H1 (cell line): ENCODE data around the gene IKZF1. TPM values are rescaled to one million over a fixed set of nuclear protein-coding genes. Genes with fewer than 3 reads are reported as not detected.

Source experiments
- CTCF ChIA-PET: fragments of 300-600 bp; sonication (Branson Sonifier 250); formaldehyde crosslinking; loops from one replicate; lab custom pipeline; 2021; ENCODE audit not compliant: partially characterized antibody; lab: Charles Lee
- POLR2A ChIA-PET: fragments of 300-600 bp; sonication (Branson Sonifier 250); formaldehyde crosslinking; loops from one replicate; lab custom pipeline; 2021; ENCODE audit warnings: inconsistent platforms; ENCODE audit not compliant: partially characterized antibody; lab: Charles Lee
- DNase-seq, 2 experiments: peaks; one replicate each; pipeline versions ENCODE4 v3.0.0 to v3.0.0-alpha.2; 2010 to 2022; ENCODE audit warnings: low spot score in 2 of 2, low read depth in 1 of 2, mixed read lengths in 1 of 2
- FAIRE-seq: peaks from 2 replicates; lab custom pipeline; 2011; peaks lifted over from hg19 to GRCh38; lab: Jason Lieb, UNC
- H2AFZ ChIP-seq: 2 replicates; pipeline ENCODE4 v1.8.1; 2012; ENCODE audit warnings: low read length, inconsistent platforms
- H2AK5ac ChIP-seq: 2 replicates; pipeline ENCODE4 v1.6.1; 2013; ENCODE audit warnings: low read depth, low read length
- H2BK120ac ChIP-seq: replicated peaks from 2 replicates; pipeline ENCODE3; 2013; ENCODE audit warnings: low read depth, low read length, inconsistent platforms
- H2BK12ac ChIP-seq: 2 replicates; pipeline ENCODE4 v1.6.1; 2013; ENCODE audit warnings: low read depth, low read length
- H2BK15ac ChIP-seq: 2 replicates; pipeline ENCODE4 v1.6.1; 2013; ENCODE audit warnings: low read length
- H2BK20ac ChIP-seq: 2 replicates; pipeline ENCODE4 v1.6.1; 2013; ENCODE audit warnings: low read length
- H2BK5ac ChIP-seq: 2 replicates; pipeline ENCODE4 v1.6.1; 2013; ENCODE audit warnings: low read depth, low read length
- H3K14ac ChIP-seq: 2 replicates; pipeline ENCODE4 v1.6.1; 2013; ENCODE audit warnings: inconsistent platforms; ENCODE audit not compliant: insufficient read length
- H3K18ac ChIP-seq: 2 replicates; pipeline ENCODE4 v1.6.1; 2013; ENCODE audit warnings: low read length; ENCODE audit errors: extremely low read depth
- H3K23ac ChIP-seq: 2 replicates; pipeline ENCODE4 v1.6.1; 2013; ENCODE audit warnings: inconsistent platforms; ENCODE audit not compliant: insufficient read length
- H3K23me2 ChIP-seq: 2 replicates; pipeline ENCODE4 v1.6.1; 2013; ENCODE audit warnings: low read depth, low read length
- H3K27ac ChIP-seq: 2 replicates; pipeline ENCODE4 v1.6.1; 2011; ENCODE audit warnings: low read depth, low read length, inconsistent platforms
- H3K27me3 ChIP-seq, 4 experiments: replicated peaks in 1 of 4; 1 replicate in 1 of 4; 2 replicates in 3 of 4; pipeline versions ENCODE4 v1.6.1 to v1.8.1; 2011 to 2013; ENCODE audit warnings: low read length in 3 of 4, mild to moderate bottlenecking in 3 of 4, inconsistent platforms in 2 of 4, mixed read lengths in 2 of 4, moderate library complexity in 1 of 4; ENCODE audit not compliant: control insufficient read depth in 3 of 4, insufficient read depth in 3 of 4; ENCODE audit errors: extremely low read depth in 1 of 4
- H3K36me3 ChIP-seq, 4 experiments: 2 replicates each; pipeline versions ENCODE4 v1.6.1 to v1.8.1; 2011 to 2013; ENCODE audit warnings: mild to moderate bottlenecking in 4 of 4, low read length in 3 of 4, moderate library complexity in 2 of 4, control low read depth in 1 of 4, inconsistent platforms in 1 of 4; ENCODE audit not compliant: insufficient read depth in 4 of 4, control insufficient read depth in 2 of 4
- H3K4ac ChIP-seq: replicated peaks from 2 replicates; pipeline ENCODE3; 2013; ENCODE audit warnings: low read length, low read depth, mixed read lengths, inconsistent platforms; ENCODE audit not compliant: insufficient read length
- H3K4me1 ChIP-seq, 4 experiments: replicated peaks in 1 of 4; 1 replicate in 1 of 4; 2 replicates in 3 of 4; pipeline versions ENCODE4 v1.6.1 to v1.8.1; 2011 to 2013; ENCODE audit warnings: low read length in 3 of 4, inconsistent platforms in 2 of 4, mixed read lengths in 1 of 4; ENCODE audit not compliant: insufficient read depth in 4 of 4, control insufficient read depth in 3 of 4
- H3K4me2 ChIP-seq, 2 experiments: 2 replicates each; pipeline versions ENCODE4 v1.6.1 to v1.8.1; 2011 to 2013; ENCODE audit warnings: low read depth in 2 of 2, low read length in 2 of 2, control low read depth in 1 of 2, inconsistent platforms in 1 of 2, mild to moderate bottlenecking in 1 of 2; ENCODE audit not compliant: insufficient read depth in 1 of 2
- H3K4me3 ChIP-seq, 4 experiments: fragments of 200-600, 300-600 bp in 1 of 4; sonication (generic), shearing (Covaris generic), sonication (Bioruptor Twin) in 1 of 4; 2 replicates each; pipeline versions ENCODE4 v1.5.1 to v1.8.1; 2011 to 2016; ENCODE audit warnings: low read length in 4 of 4, low read depth in 3 of 4, control low read depth in 2 of 4, inconsistent platforms in 2 of 4, mild to moderate bottlenecking in 2 of 4, mixed read lengths in 1 of 4, moderate library complexity in 1 of 4; ENCODE audit not compliant: insufficient read depth in 2 of 4; ENCODE audit errors: extremely low read depth in 1 of 4
- H3K56ac ChIP-seq: replicated peaks from 2 replicates; pipeline ENCODE3; 2013; ENCODE audit warnings: low read depth, mild to moderate bottlenecking, mixed read lengths, low read length, inconsistent platforms; ENCODE audit not compliant: insufficient read length
- H3K79me1 ChIP-seq: 2 replicates; pipeline ENCODE4 v1.6.1; 2013; ENCODE audit warnings: low read depth, low read length, control low read depth
- H3K79me2 ChIP-seq, 2 experiments: 2 replicates each; pipeline versions ENCODE4 v1.6.1 to v1.8.1; 2012 to 2013; ENCODE audit warnings: low read length in 2 of 2, mild to moderate bottlenecking in 2 of 2, inconsistent platforms in 1 of 2; ENCODE audit not compliant: insufficient read depth in 2 of 2, control insufficient read depth in 1 of 2
- H3K9ac ChIP-seq, 4 experiments: replicated peaks in 1 of 4; 1 replicate in 1 of 4; 2 replicates in 3 of 4; pipeline versions ENCODE4 v1.6.1 to v1.8.1; 2011 to 2013; ENCODE audit warnings: low read depth in 3 of 4, low read length in 3 of 4, control low read depth in 2 of 4, mild to moderate bottlenecking in 2 of 4, moderate library complexity in 2 of 4, inconsistent platforms in 1 of 4; ENCODE audit errors: extremely low read depth in 1 of 4
- H3K9me3 ChIP-seq, 2 experiments: 2 replicates each; pipeline versions ENCODE4 v1.6.1 to v1.8.1; 2012 to 2013; ENCODE audit warnings: mild to moderate bottlenecking in 2 of 2, moderate library complexity in 2 of 2, control low read depth in 1 of 2, inconsistent platforms in 1 of 2, low read depth in 1 of 2, low read length in 1 of 2, mixed read lengths in 1 of 2; ENCODE audit not compliant: insufficient read depth in 2 of 2
- H4K20me1 ChIP-seq, 2 experiments: replicated peaks in 1 of 2; 2 replicates each; pipeline versions ENCODE3 to v1.8.1; 2011 to 2013; ENCODE audit warnings: inconsistent platforms in 2 of 2, low read length in 2 of 2, mild to moderate bottlenecking in 1 of 2; ENCODE audit not compliant: insufficient read depth in 2 of 2, control insufficient read depth in 1 of 2
- H4K5ac ChIP-seq: 2 replicates; pipeline ENCODE4 v1.6.1; 2013; ENCODE audit warnings: low read length, low read depth, mixed read lengths, inconsistent platforms; ENCODE audit not compliant: insufficient read length
- H4K8ac ChIP-seq: 2 replicates; pipeline ENCODE4 v1.8.0; 2013; ENCODE audit warnings: mild to moderate bottlenecking, moderate library complexity, low read length, inconsistent platforms; ENCODE audit not compliant: insufficient read depth; ENCODE audit errors: extremely low read depth
- H4K91ac ChIP-seq: replicated peaks from 2 replicates; pipeline ENCODE3; 2013; ENCODE audit warnings: low read length, mixed read lengths, inconsistent platforms; ENCODE audit not compliant: insufficient read length
- BACH1 ChIP-seq: IDR thresholded peaks from 2 replicates; pipeline ENCODE4 v1.6.1; 2012; ENCODE audit warnings: low read length, improper control_type of control experiment
- EZH2 ChIP-seq: fragments of 200-600 bp; sonication (generic); IDR thresholded peaks from 2 replicates; pipeline ENCODE4 v1.7.1; 2012; ENCODE audit warnings: low read depth, mild to moderate bottlenecking, moderate library complexity, low read length, inconsistent platforms; ENCODE audit not compliant: severe bottlenecking
- GABPA ChIP-seq: IDR thresholded peaks from 2 replicates; pipeline ENCODE4 v1.6.1; 2011; ENCODE audit warnings: mild to moderate bottlenecking, low read length, moderate library complexity, borderline replicate concordance; ENCODE audit not compliant: insufficient read depth
- NRF1 ChIP-seq: IDR thresholded peaks from 2 replicates; pipeline ENCODE4 v1.6.1; 2011; ENCODE audit warnings: mild to moderate bottlenecking, low read depth, low read length, improper control_type of control experiment
- WGBS, 2 experiments: shearing (Covaris generic) in 1 of 2; methylation state at CpG; one replicate each; pipeline versions ENCODE4 v1.1.6 to v1.1.7; 2013 to 2015; ENCODE audit warnings: low lambda C conversion rate in 2 of 2, mixed read lengths in 2 of 2, inconsistent platforms in 1 of 2, low coverage in 1 of 2, missing lambda C conversion rate in 1 of 2; ENCODE audit not compliant: insufficient replicate concordance in 2 of 2, insufficient coverage in 1 of 2, insufficient read length in 1 of 2; ENCODE audit errors: extremely low coverage in 1 of 2, missing lambda C conversion rate in 1 of 2; 5-methylcytosine and 5-hydroxymethylcytosine counted together
- polyA plus RNA-seq, 7 experiments: library from polyadenylated mRNA; depleted of rRNA in 3 of 7; stranded (reverse) in 5 of 7; unstranded in 2 of 7; fragments of >200 nt in 5 of 7; fragments of 200-250 nt in 2 of 7; gene quantifications; 1 replicate in 5 of 7; 2 replicates in 1 of 7; 4 replicates in 1 of 7; pipeline versions ENCODE4 v1.2.1 to v1.2.3, GENCODE V29; 2011 to 2013; ENCODE audit warnings: missing spikeins in 2 of 7, mixed read lengths in 2 of 7
- total RNA-seq: library from RNA; stranded (reverse); fragmentation: NEBNext Ultra II Directional; extraction: Animal tissue kit (Norgen Biotek cat#: 25700); gene quantifications from 2 replicates; pipeline ENCODE4 v1.2.1, GENCODE V29; 2021

The IKZF1 gene
- total and polyA plus RNA-seq, 2 of the 8 experiments (the other 6 are each of a cell fraction or from before 2014, with no cell fraction given) = 0.74 to 1.5 TPM

DNA sequence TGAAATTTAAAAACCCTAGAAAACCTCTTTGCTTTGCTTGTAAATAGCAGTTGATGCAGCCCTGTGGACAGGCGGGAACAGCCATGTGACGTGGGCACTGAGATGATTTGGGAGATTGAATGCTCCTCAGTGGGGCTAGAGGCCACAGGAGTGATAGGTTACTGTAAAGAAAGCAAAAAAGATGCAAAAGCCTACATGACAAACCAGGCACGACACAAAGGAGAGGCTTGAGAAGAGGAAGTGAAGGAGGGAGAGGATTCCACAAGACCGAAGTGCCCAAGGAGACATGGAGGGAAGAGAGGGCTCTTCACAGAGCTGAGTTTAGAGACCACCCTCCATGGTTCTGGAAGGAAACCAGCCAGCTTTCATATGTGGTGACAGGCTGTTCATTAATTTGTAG is 25.7 kb downstream of the IKZF1 start:
- Histone ChIP-seq H2AFZ (no peak overlapping the region), H3K4me1 (no peaks in the 10 kb centered on the region; a peak in 1 of 7 replicates)
- CTCF ChIA-PET = interaction anchor here (0.9 to 1.5 kb wide), 2 partner anchors 14 to 125 kb away, joined by 3 to 5 read pairs; no protein-coding TSS in a partner anchor
- no peak for TF ChIP-seq BACH1
- TF ChIP-seq GABPA = no peak
- no peak for TF ChIP-seq NRF1
- TF ChIP-seq EZH2 = no peak

More for the DNA sequence above, 25.7 kb downstream of the IKZF1 start:
- no peak overlapping the region for H3K23ac ChIP-seq
- H3K14ac ChIP-seq = no peak overlapping the region
- no peak overlapping the region for H3K18ac ChIP-seq
- no peak for DNase-seq
- FAIRE-seq = no peak
- no peak overlapping the region for H2BK120ac ChIP-seq
- H3K4me2 ChIP-seq = no peak overlapping the region
- H3K79me1 ChIP-seq = no peaks in the 10 kb centered on the region
- peaks cover 10% of the 10 kb centered on the region for H3K23me2 ChIP-seq
- H3K4me3 ChIP-seq = no peak overlapping the region
- H4K5ac ChIP-seq = no peak overlapping the region
- H3K36me3 ChIP-seq = no peaks in the 10 kb centered on the region; a peak in 1 of 8 replicates
- no peak overlapping the region for H2BK20ac ChIP-seq
- POLR2A ChIA-PET = no interaction called here
- no peaks in the 10 kb centered on the region for H3K9me3 ChIP-seq
- H2BK15ac ChIP-seq = no peak overlapping the region
- H4K8ac ChIP-seq = no peak overlapping the region
- no peak overlapping the region for H3K56ac ChIP-seq
- WGBS, 2 experiments = 88% methylated on average over 4 of the region's 4 CpGs; no CpG with 5 or more reads in 1 of the 2 experiments
- H3K27ac ChIP-seq = no peak overlapping the region
- H2AK5ac ChIP-seq = no peak overlapping the region
- no peak overlapping the region for H2BK5ac ChIP-seq
- H3K27me3 ChIP-seq = no peaks in the 10 kb centered on the region; a peak in 1 of 7 replicates
- H2BK12ac ChIP-seq = no peak overlapping the region
- no peak overlapping the region for H3K4ac ChIP-seq
- no peak overlapping the region for H4K91ac ChIP-seq
- H3K9ac ChIP-seq = no peak overlapping the region
- peaks cover 0 to 10% of the 10 kb centered on the region in 2 experiments for H4K20me1 ChIP-seq
- peaks cover 0 to 3% of the 10 kb centered on the region in 2 experiments; a peak in 2 of 4 replicates for H3K79me2 ChIP-seq
